ENCODE results near the gene ABCB10. TPM values are rescaled to one million over a fixed set of nuclear protein-coding genes. Genes with fewer than 3 reads are reported as not detected.

ABCB10 gene
- total RNA-seq, 1 experiment from 2014 or later: 31.9 TPM

DNA sequence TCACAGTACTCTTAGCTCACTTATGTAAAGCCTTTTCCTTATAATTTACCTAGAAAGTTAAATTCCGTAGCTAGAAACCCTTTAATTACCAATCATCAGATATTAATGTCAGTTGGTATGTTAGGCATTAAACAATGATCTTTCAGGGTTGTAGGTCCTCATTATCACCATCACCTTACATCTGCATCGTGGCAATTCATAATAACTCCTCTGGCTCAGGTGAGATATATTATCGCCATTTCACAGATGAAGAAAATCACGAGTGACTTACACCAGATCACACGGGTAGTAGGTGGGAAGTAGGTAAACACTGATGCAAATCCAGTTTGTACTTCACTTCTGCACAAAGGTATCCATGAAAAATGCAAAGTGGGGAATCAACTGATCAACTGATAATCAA is 51.0 kb downstream of the ABCB10 start:
- Mint-ChIP-seq H3K27ac (ENCODE audit: unreplicated experiment) (peak overlapping the region; percentile 98), H3K4me1 (ENCODE audit: low read depth, unreplicated experiment) (peaks cover 12% of the 10 kb centered on the region), H3K36me3 (ENCODE audit: insufficient read depth, unreplicated experiment) (peaks cover 22% of the 10 kb centered on the region), H3K4me3 (ENCODE audit: unreplicated experiment) (peak overlapping the region; percentile 91), H3K27me3 (ENCODE audit: insufficient read depth, unreplicated experiment) (no peaks in the 10 kb centered on the region), H3K9me3 (ENCODE audit: unreplicated experiment) (no peaks in the 10 kb centered on the region)
- POLR2A ChIA-PET: interaction anchor here (1.0 to 2.2 kb wide), 3 partner anchors 51 to 237 kb away, joined by 4 to 9 read pairs (median 6); partner anchors contain the start of genes ABCB10 and RAB4A
- CTCF ChIA-PET: no interaction called here
- Histone ChIP-seq H3K27me3 (replicated peaks; ENCODE audit: control insufficient read depth, insufficient read depth, low read length) (no peaks in the 10 kb centered on the region), H3K4me1 (0 out of 2 replicates have a peak, but pooled peaks cover 8% of the 10 kb centered on the region), H3K36me3 (ENCODE audit: control insufficient read depth, insufficient read depth, low read length) (no peaks in the 10 kb centered on the region), H3K4me3 (ENCODE audit: low read depth, low read length) (peak overlapping the region; percentile 60), H3K9me3 (no peaks in the 10 kb centered on the region)
- BruUV-seq (replicated peaks): TSS peak; percentile 56
- TF ChIP-seq, protein P1, sequence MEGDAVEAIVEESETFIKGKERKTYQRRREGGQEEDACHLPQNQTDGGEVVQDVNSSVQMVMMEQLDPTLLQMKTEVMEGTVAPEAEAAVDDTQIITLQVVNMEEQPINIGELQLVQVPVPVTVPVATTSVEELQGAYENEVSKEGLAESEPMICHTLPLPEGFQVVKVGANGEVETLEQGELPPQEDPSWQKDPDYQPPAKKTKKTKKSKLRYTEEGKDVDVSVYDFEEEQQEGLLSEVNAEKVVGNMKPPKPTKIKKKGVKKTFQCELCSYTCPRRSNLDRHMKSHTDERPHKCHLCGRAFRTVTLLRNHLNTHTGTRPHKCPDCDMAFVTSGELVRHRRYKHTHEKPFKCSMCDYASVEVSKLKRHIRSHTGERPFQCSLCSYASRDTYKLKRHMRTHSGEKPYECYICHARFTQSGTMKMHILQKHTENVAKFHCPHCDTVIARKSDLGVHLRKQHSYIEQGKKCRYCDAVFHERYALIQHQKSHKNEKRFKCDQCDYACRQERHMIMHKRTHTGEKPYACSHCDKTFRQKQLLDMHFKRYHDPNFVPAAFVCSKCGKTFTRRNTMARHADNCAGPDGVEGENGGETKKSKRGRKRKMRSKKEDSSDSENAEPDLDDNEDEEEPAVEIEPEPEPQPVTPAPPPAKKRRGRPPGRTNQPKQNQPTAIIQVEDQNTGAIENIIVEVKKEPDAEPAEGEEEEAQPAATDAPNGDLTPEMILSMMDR (IDR thresholded peaks at IDR 0.05; ENCODE audit: insufficient read depth in 1 of 2, low read depth in 1 of 2, low read length in 1 of 2, severe bottlenecking in 1 of 2, unreplicated experiment in 1 of 2): no peak
- intact Hi-C loops (cut with micrococcal nuclease; ENCODE audit: unreplicated experiment): no loop called here
- DNase-seq: no peak

DNA sequence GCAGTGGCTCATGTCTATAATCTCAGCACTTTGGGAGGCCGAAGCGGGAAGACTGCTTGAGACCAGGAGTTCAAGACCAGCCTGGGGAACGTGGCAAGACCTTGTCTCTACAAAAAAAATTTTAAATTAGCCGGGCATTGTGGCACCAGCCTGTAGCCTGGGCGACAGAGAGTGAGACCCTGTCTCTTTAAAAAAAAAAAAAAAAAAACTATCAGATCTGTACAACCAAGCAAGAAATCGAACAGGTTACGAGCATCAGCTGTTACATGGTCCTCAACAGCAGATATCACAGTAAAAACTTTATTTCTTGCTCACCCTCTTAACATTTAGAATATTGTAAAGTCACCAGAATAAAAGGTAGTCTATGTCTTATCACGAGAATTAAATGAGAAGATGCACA is 51.9 kb downstream of the ABCB10 start:
- no TSS peak for BruUV-seq (replicated peaks)
- H3K4me1 Mint-ChIP-seq (ENCODE audit: low read depth, unreplicated experiment): peaks cover 12% of the 10 kb centered on the region
- TF ChIP-seq, protein P1 (IDR thresholded peaks at IDR 0.05; ENCODE audit: insufficient read depth in 1 of 2, low read depth in 1 of 2, low read length in 1 of 2, severe bottlenecking in 1 of 2, unreplicated experiment in 1 of 2): no peak
- ChIA-PET POLR2A (no interaction called here), CTCF (no interaction called here)
- H3K36me3 Mint-ChIP-seq (ENCODE audit: insufficient read depth, unreplicated experiment): peaks cover 25% of the 10 kb centered on the region
- no peaks in the 10 kb centered on the region for H3K36me3 ChIP-seq (ENCODE audit: control insufficient read depth, insufficient read depth, low read length)
- H3K4me3 Mint-ChIP-seq (ENCODE audit: unreplicated experiment): peak overlapping the region; percentile 91
- no peaks in the 10 kb centered on the region for H3K9me3 Mint-ChIP-seq (ENCODE audit: unreplicated experiment)
- H3K27me3 Mint-ChIP-seq (ENCODE audit: insufficient read depth, unreplicated experiment): no peaks in the 10 kb centered on the region
- intact Hi-C loops (cut with micrococcal nuclease; ENCODE audit: unreplicated experiment): no loop called here
- no peaks in the 10 kb centered on the region for H3K27me3 ChIP-seq (replicated peaks; ENCODE audit: control insufficient read depth, insufficient read depth, low read length)
- H3K4me1 ChIP-seq: 0 out of 2 replicates have a peak, but pooled peaks cover 8% of the 10 kb centered on the region
- no peak overlapping the region for H3K4me3 ChIP-seq (ENCODE audit: low read depth, low read length)
- H3K27ac Mint-ChIP-seq (ENCODE audit: unreplicated experiment): no peak overlapping the region
- DNase-seq: no peak
- H3K9me3 ChIP-seq: no peaks in the 10 kb centered on the region

DNA sequence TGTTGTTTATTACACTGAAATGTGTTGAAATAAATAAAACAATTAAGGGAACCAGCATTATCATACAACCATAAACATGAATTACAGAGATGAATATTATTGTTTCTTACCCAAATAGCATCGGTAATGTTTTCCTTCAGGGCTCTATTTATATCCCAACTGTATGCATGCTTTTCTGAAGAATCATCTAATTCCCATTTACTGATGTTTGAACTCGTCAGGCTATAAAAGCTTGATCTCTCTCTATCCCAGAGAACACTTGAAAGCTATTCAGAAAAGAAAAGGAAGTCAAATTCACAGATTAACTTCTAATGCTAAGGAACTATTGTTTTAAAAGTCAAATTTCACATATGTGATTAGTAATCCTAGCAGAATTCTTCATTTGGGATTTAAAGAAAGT is 62.7 kb downstream of the ABCB10 start:
- CTCF ChIA-PET: no interaction called here
- no peak overlapping the region for H3K4me3 Mint-ChIP-seq (ENCODE audit: unreplicated experiment)
- TF ChIP-seq, protein P1 (IDR thresholded peaks at IDR 0.05; ENCODE audit: insufficient read depth in 1 of 2, low read depth in 1 of 2, low read length in 1 of 2, severe bottlenecking in 1 of 2, unreplicated experiment in 1 of 2): no peak

More for the DNA sequence above, 62.7 kb downstream of the ABCB10 start:
- no peaks in the 10 kb centered on the region for H3K27me3 ChIP-seq (replicated peaks; ENCODE audit: control insufficient read depth, insufficient read depth, low read length)
- Mint-ChIP-seq H3K27ac (ENCODE audit: unreplicated experiment) (no peak overlapping the region), H3K4me1 (ENCODE audit: low read depth, unreplicated experiment) (no peaks in the 10 kb centered on the region), H3K27me3 (ENCODE audit: insufficient read depth, unreplicated experiment) (no peaks in the 10 kb centered on the region), H3K9me3 (ENCODE audit: unreplicated experiment) (no peaks in the 10 kb centered on the region), H3K36me3 (ENCODE audit: insufficient read depth, unreplicated experiment) (peaks cover 61% of the 10 kb centered on the region)
- intact Hi-C loops (cut with micrococcal nuclease; ENCODE audit: unreplicated experiment): no loop called here
- POLR2A ChIA-PET: no interaction called here
- H3K4me1 ChIP-seq: no peaks in the 10 kb centered on the region
- no peak overlapping the region for H3K4me3 ChIP-seq (ENCODE audit: low read depth, low read length)
- BruUV-seq (replicated peaks): no TSS peak
- peaks cover 3% of the 10 kb centered on the region; the same call in 1 of the 2 replicates for H3K36me3 ChIP-seq (ENCODE audit: control insufficient read depth, insufficient read depth, low read length)
- DNase-seq: no peak
- no peaks in the 10 kb centered on the region for H3K9me3 ChIP-seq
